SK-N-SH (cell line): ENCODE data around the gene NAPEPLD. TPM values are rescaled to one million over a fixed set of nuclear protein-coding genes. Genes with fewer than 3 reads are reported as not detected.

Experiments
- CTCF ChIA-PET: fragments of 300-600, 350-600 bp; formaldehyde crosslinking; extraction: SDS; loops from one replicate; lab custom pipeline; 2021; lab: Yijun Ruan, JAX
- POLR2A ChIA-PET: fragments of 350-600 bp; sonication (Branson Sonifier 250); formaldehyde crosslinking; extraction: SDS; loops from one replicate; lab custom pipeline; 2020; ENCODE audit warnings: antibody characterized with exemption, inconsistent platforms; lab: Yijun Ruan, JAX
- DNase-seq: peaks from one replicate; pipeline ENCODE4 v3.0.0; 2012
- H2AFZ ChIP-seq: fragments of 200-600 bp; sonication (generic); 2 replicates; pipeline ENCODE4 v1.8.1; 2016; ENCODE audit warnings: antibody characterized with exemption, mild to moderate bottlenecking, low read depth
- H3F3A ChIP-seq: fragments of 200-600 bp; sonication (generic); replicated peaks from 2 replicates; pipeline ENCODE3; 2016; ENCODE audit warnings: antibody characterized with exemption, mild to moderate bottlenecking; ENCODE audit not compliant: insufficient read depth
- H3K27ac ChIP-seq, 2 experiments: fragments of 200-500 bp in 1 of 2; fragments of 200-600 bp in 1 of 2; sonication (Bioruptor generic) in 1 of 2; sonication (generic), shearing (Covaris generic) in 1 of 2; 2 replicates each; pipeline versions ENCODE4 v1.5.1 to v1.6.1; 2014 to 2016; ENCODE audit warnings: low read depth in 2 of 2, inconsistent platforms in 1 of 2, low read length in 1 of 2, mild to moderate bottlenecking in 1 of 2, mixed read lengths in 1 of 2
- H3K27me3 ChIP-seq: fragments of 200-600 bp; sonication (generic), shearing (Covaris generic); 2 replicates; pipeline ENCODE4 v1.6.1; 2016; ENCODE audit warnings: mixed run types; ENCODE audit not compliant: insufficient read depth
- H3K36me3 ChIP-seq, 2 experiments: fragments of 200-500 bp in 1 of 2; fragments of 200-600 bp in 1 of 2; sonication (Bioruptor generic) in 1 of 2; sonication (generic) in 1 of 2; replicated peaks in 1 of 2; 2 replicates each; pipeline versions ENCODE3 to v1.5.1; 2014 to 2016; ENCODE audit warnings: low read length in 1 of 2, mild to moderate bottlenecking in 1 of 2; ENCODE audit not compliant: insufficient read depth in 2 of 2, control insufficient read depth in 1 of 2
- H3K4me1 ChIP-seq, 2 experiments: fragments of 200-500 bp in 1 of 2; fragments of 200-600 bp in 1 of 2; sonication (Bioruptor generic) in 1 of 2; sonication (generic), shearing (Covaris generic) in 1 of 2; 2 replicates each; pipeline versions ENCODE4 v1.5.1 to v1.6.1; 2014 to 2016; ENCODE audit warnings: low read depth in 1 of 2, low read length in 1 of 2, mixed run types in 1 of 2; ENCODE audit not compliant: insufficient read depth in 2 of 2, control insufficient read depth in 1 of 2
- H3K4me2 ChIP-seq: fragments of 200-600 bp; sonication (generic), shearing (Covaris generic); 2 replicates; pipeline ENCODE4 v1.6.1; 2017; ENCODE audit warnings: mixed run types
- H3K4me3 ChIP-seq, 2 experiments: fragments of 200-500 bp in 1 of 2; fragments of 200-600 bp in 1 of 2; sonication (Bioruptor generic) in 1 of 2; sonication (generic), shearing (Covaris generic) in 1 of 2; 2 replicates each; pipeline versions ENCODE4 v1.5.1 to v1.8.1; 2014 to 2016; ENCODE audit warnings: low read depth in 2 of 2, inconsistent platforms in 1 of 2, low read length in 1 of 2, mild to moderate bottlenecking in 1 of 2, mixed read lengths in 1 of 2, moderate library complexity in 1 of 2
- H3K79me2 ChIP-seq: fragments of 200-600 bp; sonication (generic); 2 replicates; pipeline ENCODE4 v1.8.1; 2017; ENCODE audit warnings: mild to moderate bottlenecking; ENCODE audit not compliant: insufficient read depth
- H3K9ac ChIP-seq: fragments of 200-600 bp; sonication (generic); 2 replicates; pipeline ENCODE4 v1.6.1; 2017; ENCODE audit warnings: mixed run types
- H3K9me2 ChIP-seq: fragments of 200-600 bp; sonication (generic); 2 replicates; pipeline ENCODE4 v1.6.1; 2017; ENCODE audit warnings: mixed run types
- H3K9me3 ChIP-seq: fragments of 200-600 bp; sonication (generic); 2 replicates; pipeline ENCODE4 v1.6.1; 2017; ENCODE audit warnings: mixed run types, mild to moderate bottlenecking, moderate library complexity
- H4K20me1 ChIP-seq: fragments of 200-600 bp; sonication (generic); 2 replicates; pipeline ENCODE4 v1.6.1; 2017; ENCODE audit warnings: mild to moderate bottlenecking, mixed run types; ENCODE audit not compliant: insufficient read depth
- CTCF ChIP-seq: fragments of 200-600 bp; sonication (generic); IDR thresholded peaks from 2 replicates; pipeline ENCODE4 v1.6.1; 2017; ENCODE audit warnings: antibody characterized with exemption, mild to moderate bottlenecking, moderate library complexity
- ELF1 ChIP-seq: IDR thresholded peaks from 2 replicates; pipeline ENCODE4 v1.4.0; 2012
- FOSL2 ChIP-seq: IDR thresholded peaks from 2 replicates; pipeline ENCODE4 v1.4.0; 2012; ENCODE audit warnings: low read depth, mild to moderate bottlenecking, moderate library complexity, borderline replicate concordance
- FOXM1 ChIP-seq: IDR thresholded peaks from 2 replicates; pipeline ENCODE4 v1.4.0; 2012; ENCODE audit warnings: low read depth, mild to moderate bottlenecking
- MAX ChIP-seq: IDR thresholded peaks from 2 replicates; pipeline ENCODE4 v1.4.0; 2012; ENCODE audit warnings: low read depth
- MEF2A ChIP-seq: IDR thresholded peaks from 2 replicates; pipeline ENCODE4 v1.4.0; 2012; ENCODE audit warnings: low read depth, borderline replicate concordance
- PBX3 ChIP-seq: IDR thresholded peaks from 2 replicates; pipeline ENCODE4; 2012
- RAD21 ChIP-seq: IDR thresholded peaks from 2 replicates; pipeline ENCODE4 v1.6.1; 2012; ENCODE audit warnings: mild to moderate bottlenecking, low read length
- RCOR1 ChIP-seq: fragments of 150-350 bp; IDR thresholded peaks from 2 replicates; pipeline ENCODE4 v1.6.1; 2017; ENCODE audit warnings: antibody characterized with exemption, low read length
- SMC3 ChIP-seq: IDR thresholded peaks from 2 replicates; pipeline ENCODE4 v1.6.1; 2012; ENCODE audit warnings: low read depth, low read length, improper control_type of control experiment
- TAF1 ChIP-seq: IDR thresholded peaks from 2 replicates; pipeline ENCODE4 v1.6.1; 2012; ENCODE audit warnings: low read depth, mild to moderate bottlenecking, low read length, moderate library complexity, borderline replicate concordance
- TEAD4 ChIP-seq: IDR thresholded peaks from 2 replicates; pipeline ENCODE4 v1.4.0; 2012; ENCODE audit warnings: mild to moderate bottlenecking, borderline replicate concordance; ENCODE audit not compliant: insufficient read depth
- WGBS: methylation state at CpG from one replicate; pipeline ENCODE4 v1.1.6; 2017; ENCODE audit warnings: low lambda C conversion rate; 5-methylcytosine and 5-hydroxymethylcytosine counted together
- polyA plus RNA-seq, 3 experiments: library from polyadenylated mRNA; depleted of rRNA; stranded (reverse); fragments of >200 nt; gene quantifications; 2 replicates each; pipeline ENCODE4 v1.2.3, GENCODE V29; 2012

NAPEPLD gene
- polyA plus RNA-seq, 1 of the 3 experiments (the other 2 are of a cell fraction) = 4.6 TPM

GRCh38 chr7:103130901-103131624 lies 17.8 kb downstream of the NAPEPLD start (continued):
- no peak for TF ChIP-seq MAX
- no peak for TF ChIP-seq FOSL2

GRCh38 chr7:103129702-103130549 lies 19.0 kb downstream of the NAPEPLD start:
- H3K4me2 ChIP-seq = no peak overlapping the region
- WGBS = 87% methylated on average over 6 of the region's 6 CpGs
- no peaks in the 10 kb centered on the region for H3K27me3 ChIP-seq
- TF ChIP-seq TAF1 = no peak
- TF ChIP-seq RAD21 = no peak
- TF ChIP-seq TEAD4 = no peak
- TF ChIP-seq FOSL2 = no peak
- no peak for TF ChIP-seq FOXM1
- TF ChIP-seq SMC3 = no peak
- no peak for TF ChIP-seq ELF1
- no peak for TF ChIP-seq CTCF
- no peak for TF ChIP-seq RCOR1
- no peak for TF ChIP-seq PBX3
- no peak for TF ChIP-seq MEF2A
- H3K79me2 ChIP-seq = no peaks in the 10 kb centered on the region; the same call in 1 of the 2 replicates
- H3F3A ChIP-seq = no peaks in the 10 kb centered on the region
- H2AFZ ChIP-seq = no peak overlapping the region
- no peaks in the 10 kb centered on the region for H3K9me2 ChIP-seq
- H4K20me1 ChIP-seq = no peaks in the 10 kb centered on the region
- CTCF ChIA-PET = interaction anchor here (1.0 to 1.3 kb wide), 4 partner anchors 9 to 55 kb away, joined by 3 read pairs; partner anchors contain the start of genes ARMC10 and FBXL13
- POLR2A ChIA-PET = interaction anchor here (0.8 kb wide), 1 partner anchor 11 kb away, joined by 3 read pairs; no protein-coding TSS in a partner anchor
- no peak overlapping the region for H3K4me3 ChIP-seq
- H3K9ac ChIP-seq = no peak overlapping the region
- H3K4me1 ChIP-seq = peaks cover 0 to 3% of the 10 kb centered on the region in 2 experiments; a peak in 2 of 4 replicates
- H3K9me3 ChIP-seq = no peaks in the 10 kb centered on the region
- peaks cover 24% of the 10 kb centered on the region in 2 experiments for H3K36me3 ChIP-seq
- no peak for DNase-seq
- H3K27ac ChIP-seq = no peak overlapping the region
